IMR-90 (cell line): ENCODE measurements around the gene DIP2C.

Experiments used
- CHD1 ChIP-seq: IDR thresholded peaks from 2 replicates; pipeline ENCODE4 v1.6.1; 2012; ENCODE audit warnings: low read depth, low read length, improper control_type of control experiment
- ELK1 ChIP-seq: fragments of 150-350 bp; IDR thresholded peaks from 2 replicates; pipeline ENCODE4 v1.6.1; 2016; ENCODE audit warnings: low read depth, mild to moderate bottlenecking, low read length, moderate library complexity, borderline replicate concordance
- FOS ChIP-seq: fragments of 150-350 bp; IDR thresholded peaks from 2 replicates; pipeline ENCODE4 v1.6.1; 2016; ENCODE audit warnings: low read depth, low read length
- MAZ ChIP-seq: IDR thresholded peaks from 2 replicates; pipeline ENCODE4 v1.6.1; 2012; ENCODE audit warnings: low read depth, mild to moderate bottlenecking, low read length, improper control_type of control experiment, moderate library complexity, borderline replicate concordance
- POLR2A ChIP-seq: IDR thresholded peaks from 2 replicates; pipeline ENCODE4 v1.6.1; 2012; ENCODE audit warnings: mild to moderate bottlenecking, low read depth, low read length
- RAD21 ChIP-seq: IDR thresholded peaks from 2 replicates; pipeline ENCODE4 v1.6.1; 2012; ENCODE audit warnings: low read length, improper control_type of control experiment
- RCOR1 ChIP-seq: IDR thresholded peaks from 2 replicates; pipeline ENCODE4 v1.6.1; 2012; ENCODE audit warnings: mild to moderate bottlenecking, low read length, improper control_type of control experiment; ENCODE audit not compliant: insufficient replicate concordance
- RFX5 ChIP-seq: IDR thresholded peaks from 2 replicates; pipeline ENCODE4 v1.8.0; 2012; ENCODE audit warnings: low read depth, mild to moderate bottlenecking, low read length, moderate library complexity
- SMC3 ChIP-seq: fragments of 150-350 bp; IDR thresholded peaks from 2 replicates; pipeline ENCODE4 v1.6.1; 2016; ENCODE audit warnings: low read depth, mild to moderate bottlenecking, antibody characterized with exemption, low read length, moderate library complexity
- TF ChIP-seq, protein P1 (sequence below): conservative IDR thresholded peaks from 2 replicates; pipeline ENCODE4 v1.5.1; 2012; ENCODE audit warnings: mild to moderate bottlenecking, low read depth, low read length, improper control_type of control experiment
- TF ChIP-seq, protein P2 (sequence below): fragments of 150-350 bp; IDR thresholded peaks from 2 replicates; pipeline ENCODE4 v1.6.1; 2017; ENCODE audit warnings: mild to moderate bottlenecking, antibody characterized with exemption, low read length, low read depth

GRCh38 chr10:450463-450862 is 239.0 kb downstream of the DIP2C start:
- TF ChIP-seq, protein P1, sequence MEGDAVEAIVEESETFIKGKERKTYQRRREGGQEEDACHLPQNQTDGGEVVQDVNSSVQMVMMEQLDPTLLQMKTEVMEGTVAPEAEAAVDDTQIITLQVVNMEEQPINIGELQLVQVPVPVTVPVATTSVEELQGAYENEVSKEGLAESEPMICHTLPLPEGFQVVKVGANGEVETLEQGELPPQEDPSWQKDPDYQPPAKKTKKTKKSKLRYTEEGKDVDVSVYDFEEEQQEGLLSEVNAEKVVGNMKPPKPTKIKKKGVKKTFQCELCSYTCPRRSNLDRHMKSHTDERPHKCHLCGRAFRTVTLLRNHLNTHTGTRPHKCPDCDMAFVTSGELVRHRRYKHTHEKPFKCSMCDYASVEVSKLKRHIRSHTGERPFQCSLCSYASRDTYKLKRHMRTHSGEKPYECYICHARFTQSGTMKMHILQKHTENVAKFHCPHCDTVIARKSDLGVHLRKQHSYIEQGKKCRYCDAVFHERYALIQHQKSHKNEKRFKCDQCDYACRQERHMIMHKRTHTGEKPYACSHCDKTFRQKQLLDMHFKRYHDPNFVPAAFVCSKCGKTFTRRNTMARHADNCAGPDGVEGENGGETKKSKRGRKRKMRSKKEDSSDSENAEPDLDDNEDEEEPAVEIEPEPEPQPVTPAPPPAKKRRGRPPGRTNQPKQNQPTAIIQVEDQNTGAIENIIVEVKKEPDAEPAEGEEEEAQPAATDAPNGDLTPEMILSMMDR = no peak
- TF ChIP-seq, protein P2, sequence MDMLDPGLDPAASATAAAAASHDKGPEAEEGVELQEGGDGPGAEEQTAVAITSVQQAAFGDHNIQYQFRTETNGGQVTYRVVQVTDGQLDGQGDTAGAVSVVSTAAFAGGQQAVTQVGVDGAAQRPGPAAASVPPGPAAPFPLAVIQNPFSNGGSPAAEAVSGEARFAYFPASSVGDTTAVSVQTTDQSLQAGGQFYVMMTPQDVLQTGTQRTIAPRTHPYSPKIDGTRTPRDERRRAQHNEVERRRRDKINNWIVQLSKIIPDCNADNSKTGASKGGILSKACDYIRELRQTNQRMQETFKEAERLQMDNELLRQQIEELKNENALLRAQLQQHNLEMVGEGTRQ = no peak
- TF ChIP-seq RCOR1 (no peak), POLR2A (no peak), RAD21 (no peak), ELK1 (no peak), FOS (no peak), MAZ (no peak), SMC3 (no peak), RFX5 (no peak), CHD1 (no peak)
